GM12873 (cell line): Measurements from ENCODE around the gene SFTPB.

ENCODE experiments used
- CTCF ChIP-seq: IDR thresholded peaks from 2 replicates; pipeline ENCODE4 v1.5.1; 2012; ENCODE audit warnings: low read depth, mild to moderate bottlenecking, moderate library complexity, low read length, control low read depth; ENCODE audit not compliant: insufficient read depth; ENCODE audit errors: missing control alignments

The SFTPB gene

GRCh38 chr2:85648619-85649018 lies 19.4 kb downstream of the SFTPB start:
- TF ChIP-seq CTCF, result peak; percentile 65

GRCh38 chr2:85647823-85648526 lies 20.0 kb downstream of the SFTPB start:
- no peak for TF ChIP-seq CTCF

- no peak for TF ChIP-seq CTCF
These were observed 21.8 kb downstream of the SFTPB start for GRCh38 chr2:85646166-85646565.

- no peak for TF ChIP-seq CTCF
These were observed 23.1 kb downstream of the SFTPB start for GRCh38 chr2:85644909-85645308.

GRCh38 chr2:85642725-85643124 lies 25.3 kb downstream of the SFTPB start:
- TF ChIP-seq CTCF, result no peak

GRCh38 chr2:85635636-85636035 lies 32.4 kb downstream of the SFTPB start:
- TF ChIP-seq CTCF, result no peak

GRCh38 chr2:85635011-85635410 lies 33.0 kb downstream of the SFTPB start:
- TF ChIP-seq CTCF, result no peak

- no peak for TF ChIP-seq CTCF
These were observed 36.7 kb downstream of the SFTPB start for GRCh38 chr2:85631316-85631715.
